HEK293T (cell line): ENCODE data around the gene MAX.

Source experiments
- ARNT ChIP-seq: fragments of 450-650 bp; IDR thresholded peaks from 2 replicates; pipeline ENCODE4 v1.6.1; 2017; ENCODE audit warnings: mild to moderate bottlenecking
- BHLHE40 ChIP-seq: fragments of 450-650 bp; IDR thresholded peaks from 2 replicates; pipeline ENCODE4 v1.6.1; 2016; ENCODE audit warnings: mild to moderate bottlenecking, moderate library complexity, borderline replicate concordance
- ELF4 ChIP-seq: fragments of 450-650 bp; IDR thresholded peaks from 2 replicates; pipeline ENCODE4 v1.6.1; 2017; ENCODE audit warnings: antibody characterized with exemption
- FOXA1 ChIP-seq: fragments of 450-650 bp; IDR thresholded peaks from 2 replicates; pipeline ENCODE4 v1.6.1; 2016; ENCODE audit warnings: mild to moderate bottlenecking
- FOXK2 ChIP-seq: fragments of 450-650 bp; IDR thresholded peaks from 2 replicates; pipeline ENCODE4 v1.6.1; 2016; ENCODE audit warnings: mild to moderate bottlenecking
- HDGF ChIP-seq: fragments of 450-650 bp; IDR thresholded peaks from 2 replicates; pipeline ENCODE4 v1.6.1; 2017; ENCODE audit warnings: antibody characterized with exemption, borderline replicate concordance
- LEF1 ChIP-seq: fragments of 450-650 bp; IDR thresholded peaks from 2 replicates; pipeline ENCODE4 v1.6.1; 2017; ENCODE audit warnings: mild to moderate bottlenecking, borderline replicate concordance
- NFRKB ChIP-seq: fragments of 450-650 bp; IDR thresholded peaks from 2 replicates; pipeline ENCODE4 v1.6.1; 2016; ENCODE audit warnings: mild to moderate bottlenecking, moderate library complexity
- SP1 ChIP-seq: fragments of 450-650 bp; IDR thresholded peaks from 2 replicates; pipeline ENCODE4 v1.6.1; 2017
- SUZ12 ChIP-seq: fragments of 450-650 bp; IDR thresholded peaks from 2 replicates; pipeline ENCODE4 v1.6.1; 2016; ENCODE audit warnings: mild to moderate bottlenecking
- TARDBP ChIP-seq: fragments of 450-650 bp; IDR thresholded peaks from 2 replicates; pipeline ENCODE4 v1.6.1; 2016
- TF ChIP-seq, protein P1 (sequence below): fragments of 450-650 bp; IDR thresholded peaks from 2 replicates; pipeline ENCODE4 v1.6.1; 2016

DNA sequence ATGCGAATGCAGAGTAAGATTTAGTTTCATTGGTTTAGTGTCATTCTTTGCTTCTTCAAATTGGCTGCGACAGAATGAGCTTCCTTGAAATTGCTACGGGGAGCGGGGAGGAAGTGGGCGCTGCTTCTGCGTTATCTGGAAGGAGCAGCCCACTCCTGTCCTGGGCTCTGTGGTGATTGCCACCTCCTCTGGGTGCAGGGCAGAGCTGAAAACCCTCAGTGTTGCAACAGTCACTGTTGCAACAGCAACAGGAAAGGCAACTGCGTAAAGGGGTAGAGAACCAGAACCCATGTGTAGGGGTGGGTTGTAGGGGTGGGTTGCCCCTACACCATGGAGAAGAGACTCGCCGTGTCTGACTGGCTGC, 57.7 kb downstream of the MAX start:
- no peak for TF ChIP-seq SUZ12
- no peak for TF ChIP-seq TARDBP
- no peak for TF ChIP-seq SP1
- TF ChIP-seq BHLHE40 = no peak
- TF ChIP-seq LEF1 = no peak
- TF ChIP-seq FOXA1 = no peak
- no peak for TF ChIP-seq HDGF
- TF ChIP-seq FOXK2 = no peak
- TF ChIP-seq, protein P1, sequence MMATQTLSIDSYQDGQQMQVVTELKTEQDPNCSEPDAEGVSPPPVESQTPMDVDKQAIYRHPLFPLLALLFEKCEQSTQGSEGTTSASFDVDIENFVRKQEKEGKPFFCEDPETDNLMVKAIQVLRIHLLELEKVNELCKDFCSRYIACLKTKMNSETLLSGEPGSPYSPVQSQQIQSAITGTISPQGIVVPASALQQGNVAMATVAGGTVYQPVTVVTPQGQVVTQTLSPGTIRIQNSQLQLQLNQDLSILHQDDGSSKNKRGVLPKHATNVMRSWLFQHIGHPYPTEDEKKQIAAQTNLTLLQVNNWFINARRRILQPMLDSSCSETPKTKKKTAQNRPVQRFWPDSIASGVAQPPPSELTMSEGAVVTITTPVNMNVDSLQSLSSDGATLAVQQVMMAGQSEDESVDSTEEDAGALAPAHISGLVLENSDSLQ = no peak
- no peak for TF ChIP-seq ELF4
- no peak for TF ChIP-seq NFRKB
- no peak for TF ChIP-seq ARNT
